ENCODE measurements around the gene TMEM156. TPM values are rescaled to one million over a fixed set of nuclear protein-coding genes. Genes with fewer than 3 reads are reported as not detected.
"Not testable (repeated sequence)": the region's sequence is repeated elsewhere in the genome, so short reads cannot be mapped to it uniquely, and the experiment has no call there.

TMEM156 gene
- total RNA-seq, 1 experiment from 2014 or later = 14.1 TPM

DNA sequence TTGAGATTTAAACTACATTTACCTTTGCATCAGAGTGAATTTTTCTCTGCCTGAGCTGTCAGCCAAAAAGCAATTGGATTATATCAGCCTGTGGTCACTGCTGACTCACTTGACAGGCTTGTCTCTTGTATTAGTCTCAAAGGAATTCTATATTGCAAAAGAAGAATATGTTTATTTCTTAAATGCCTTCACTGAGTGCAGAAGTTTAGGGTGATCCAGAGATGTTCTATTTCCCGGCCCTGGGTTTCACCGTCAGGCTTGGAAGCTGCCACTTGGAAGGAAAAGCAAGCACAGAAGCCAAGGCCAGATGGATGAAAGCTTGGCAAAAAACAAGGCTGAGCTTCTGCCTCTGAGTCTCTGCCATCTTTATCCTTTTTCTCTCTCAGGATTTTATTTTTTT lies 83.7 kb downstream of the TMEM156 start:
- H3K36me3 Mint-ChIP-seq (ENCODE audit: insufficient read depth, unreplicated experiment) = peaks cover 4% of the 10 kb centered on the region
- H3K27me3 Mint-ChIP-seq (ENCODE audit: unreplicated experiment) = no peaks in the 10 kb centered on the region
- H3K4me1 Mint-ChIP-seq (ENCODE audit: low read depth, unreplicated experiment) = peaks cover 23% of the 10 kb centered on the region
- H3K4me3 Mint-ChIP-seq (ENCODE audit: low read depth, unreplicated experiment) = no peak overlapping the region
- H3K27ac Mint-ChIP-seq (ENCODE audit: unreplicated experiment) = no peak overlapping the region
- CTCF ChIA-PET = interaction anchor here (0.5 to 1.4 kb wide), 3 partner anchors 45 to 1108 kb away, joined by 3 to 6 read pairs (median 4); no protein-coding TSS in a partner anchor
- no peaks in the 10 kb centered on the region for H3K9me3 Mint-ChIP-seq (ENCODE audit: low read depth, unreplicated experiment)
- intact Hi-C loops (cut with micrococcal nuclease; ENCODE audit: unreplicated experiment) = no loop called here
- TF ChIP-seq, protein P1, sequence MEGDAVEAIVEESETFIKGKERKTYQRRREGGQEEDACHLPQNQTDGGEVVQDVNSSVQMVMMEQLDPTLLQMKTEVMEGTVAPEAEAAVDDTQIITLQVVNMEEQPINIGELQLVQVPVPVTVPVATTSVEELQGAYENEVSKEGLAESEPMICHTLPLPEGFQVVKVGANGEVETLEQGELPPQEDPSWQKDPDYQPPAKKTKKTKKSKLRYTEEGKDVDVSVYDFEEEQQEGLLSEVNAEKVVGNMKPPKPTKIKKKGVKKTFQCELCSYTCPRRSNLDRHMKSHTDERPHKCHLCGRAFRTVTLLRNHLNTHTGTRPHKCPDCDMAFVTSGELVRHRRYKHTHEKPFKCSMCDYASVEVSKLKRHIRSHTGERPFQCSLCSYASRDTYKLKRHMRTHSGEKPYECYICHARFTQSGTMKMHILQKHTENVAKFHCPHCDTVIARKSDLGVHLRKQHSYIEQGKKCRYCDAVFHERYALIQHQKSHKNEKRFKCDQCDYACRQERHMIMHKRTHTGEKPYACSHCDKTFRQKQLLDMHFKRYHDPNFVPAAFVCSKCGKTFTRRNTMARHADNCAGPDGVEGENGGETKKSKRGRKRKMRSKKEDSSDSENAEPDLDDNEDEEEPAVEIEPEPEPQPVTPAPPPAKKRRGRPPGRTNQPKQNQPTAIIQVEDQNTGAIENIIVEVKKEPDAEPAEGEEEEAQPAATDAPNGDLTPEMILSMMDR (IDR thresholded peaks at IDR 0.05; ENCODE audit: unreplicated experiment) = no peak
- BruUV-seq (replicated peaks) = no TSS peak
- no peak for DNase-seq

DNA sequence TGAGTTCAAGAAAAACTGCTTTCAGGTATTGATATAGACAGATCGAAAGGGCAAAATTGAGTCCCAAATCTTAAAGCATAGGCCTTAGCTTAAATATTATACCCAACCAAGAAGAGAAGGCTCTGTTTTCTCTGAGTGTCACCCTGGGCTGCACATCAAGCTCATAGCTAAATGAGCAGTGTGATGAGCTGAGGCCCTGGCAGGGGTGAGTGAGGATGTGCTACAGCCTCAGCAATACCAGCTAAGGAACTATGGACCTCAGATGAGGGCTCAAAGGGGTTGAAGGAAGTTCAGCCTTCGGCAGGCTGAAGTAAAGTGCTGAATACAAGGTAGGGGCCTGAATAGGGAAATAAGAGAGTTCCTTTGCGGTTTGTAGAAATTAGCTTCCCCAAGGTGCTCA lies 85.3 kb downstream of the TMEM156 start:
- no peaks in the 10 kb centered on the region for H3K27me3 Mint-ChIP-seq (ENCODE audit: unreplicated experiment)
- TF ChIP-seq, protein P1 (IDR thresholded peaks at IDR 0.05; ENCODE audit: unreplicated experiment) = no peak
- CTCF ChIA-PET = no interaction called here
- H3K4me1 Mint-ChIP-seq (ENCODE audit: low read depth, unreplicated experiment) = peaks cover 23% of the 10 kb centered on the region
- no peaks in the 10 kb centered on the region for H3K9me3 Mint-ChIP-seq (ENCODE audit: low read depth, unreplicated experiment)
- H3K27ac Mint-ChIP-seq (ENCODE audit: unreplicated experiment) = no peak overlapping the region
- peaks cover 4% of the 10 kb centered on the region for H3K36me3 Mint-ChIP-seq (ENCODE audit: insufficient read depth, unreplicated experiment)
- no TSS peak for BruUV-seq (replicated peaks)
- H3K4me3 Mint-ChIP-seq (ENCODE audit: low read depth, unreplicated experiment) = no peak overlapping the region
- intact Hi-C loops (cut with micrococcal nuclease; ENCODE audit: unreplicated experiment) = no loop called here
- no peak for DNase-seq

DNA sequence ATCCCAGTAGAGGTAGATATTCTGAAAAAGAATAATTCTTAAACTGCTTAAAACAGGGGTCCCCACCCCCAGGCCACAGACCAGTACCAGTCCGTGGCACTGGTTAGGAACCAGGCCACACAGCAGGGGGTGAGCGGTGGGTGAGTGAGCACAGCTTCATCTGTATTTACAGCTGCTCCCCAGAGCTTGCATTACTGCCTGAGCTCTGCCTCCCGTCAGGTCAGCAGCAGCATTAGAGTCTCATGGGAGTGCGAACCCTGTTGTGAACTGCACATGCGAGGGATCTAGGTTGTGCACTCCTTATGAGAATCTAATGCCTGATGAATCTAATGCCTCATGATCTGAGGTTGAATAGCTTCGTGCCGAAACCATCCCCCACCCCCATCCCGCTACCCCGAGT lies 87.8 kb downstream of the TMEM156 start:
- BruUV-seq (replicated peaks) = no TSS peak
- no peak for DNase-seq
- no peak overlapping the region for H3K4me3 Mint-ChIP-seq (ENCODE audit: low read depth, unreplicated experiment)
- H3K36me3 Mint-ChIP-seq (ENCODE audit: insufficient read depth, unreplicated experiment) = peaks cover 4% of the 10 kb centered on the region
- CTCF ChIA-PET = no interaction called here
- no peak overlapping the region for H3K27ac Mint-ChIP-seq (ENCODE audit: unreplicated experiment)
- TF ChIP-seq, protein P1 (IDR thresholded peaks at IDR 0.05; ENCODE audit: unreplicated experiment) = no peak
- intact Hi-C loops (cut with micrococcal nuclease; ENCODE audit: unreplicated experiment) = no loop called here
- H3K4me1 Mint-ChIP-seq (ENCODE audit: low read depth, unreplicated experiment) = peaks cover 8% of the 10 kb centered on the region
- H3K27me3 Mint-ChIP-seq (ENCODE audit: unreplicated experiment) = no peaks in the 10 kb centered on the region
- H3K9me3 Mint-ChIP-seq (ENCODE audit: low read depth, unreplicated experiment) = no peaks in the 10 kb centered on the region

- H3K4me1 Mint-ChIP-seq (ENCODE audit: low read depth, unreplicated experiment) = no peaks in the 10 kb centered on the region
- no peak overlapping the region for H3K27ac Mint-ChIP-seq (ENCODE audit: unreplicated experiment)
- no peak overlapping the region for H3K4me3 Mint-ChIP-seq (ENCODE audit: low read depth, unreplicated experiment)
- intact Hi-C loops (cut with micrococcal nuclease; ENCODE audit: unreplicated experiment) = no loop called here
- H3K27me3 Mint-ChIP-seq (ENCODE audit: unreplicated experiment) = no peaks in the 10 kb centered on the region
- TF ChIP-seq, protein P1 (IDR thresholded peaks at IDR 0.05; ENCODE audit: unreplicated experiment) = no peak
- H3K9me3 Mint-ChIP-seq (ENCODE audit: low read depth, unreplicated experiment) = no peaks in the 10 kb centered on the region
- BruUV-seq (replicated peaks) = no TSS peak
- H3K36me3 Mint-ChIP-seq (ENCODE audit: insufficient read depth, unreplicated experiment) = peaks cover 4% of the 10 kb centered on the region
- CTCF ChIA-PET = interaction anchor here (0.6 kb wide), 1 partner anchor 232 kb away, joined by 4 read pairs; no protein-coding TSS in a partner anchor
- DNase-seq = no peak
Observed at GRCh38 chr4:38943343-38943742, 88.9 kb downstream of the TMEM156 start.

GRCh38 chr4:38941906-38942305 lies 90.3 kb downstream of the TMEM156 start:
- H3K36me3 Mint-ChIP-seq (ENCODE audit: insufficient read depth, unreplicated experiment); H3K9me3 Mint-ChIP-seq (ENCODE audit: low read depth, unreplicated experiment); H3K27ac Mint-ChIP-seq (ENCODE audit: unreplicated experiment); intact Hi-C loops (cut with micrococcal nuclease; ENCODE audit: unreplicated experiment); H3K27me3 Mint-ChIP-seq (ENCODE audit: unreplicated experiment); H3K4me3 Mint-ChIP-seq (ENCODE audit: low read depth, unreplicated experiment); BruUV-seq (replicated peaks); DNase-seq; H3K4me1 Mint-ChIP-seq (ENCODE audit: low read depth, unreplicated experiment): not testable (repeated sequence)
- CTCF ChIA-PET = interaction anchor here (0.6 to 1.1 kb wide), 2 partner anchors 9 to 10 kb away, joined by 3 read pairs; no protein-coding TSS in a partner anchor
